Endothelial cell of umbilical vein (primary cell): Measurements from ENCODE around the gene HSD17B14.

Experiments
- POLR2A ChIP-seq: IDR thresholded peaks from 2 replicates; pipeline ENCODE4 v1.6.1; 2012; ENCODE audit warnings: low read depth, mild to moderate bottlenecking, control low read depth, low read length
- TF ChIP-seq, protein P1 (sequence below), 2 donors: IDR thresholded peaks; 1 replicate in 1 of 2; 2 replicates in 1 of 2; pipeline ENCODE4 v1.5.1; 2011; ENCODE audit warnings: low read length in 2 of 2, mild to moderate bottlenecking in 2 of 2, moderate library complexity in 2 of 2, control low read depth in 1 of 2, inconsistent platforms in 1 of 2, low read depth in 1 of 2; ENCODE audit not compliant: insufficient read depth in 1 of 2; ENCODE audit errors: extremely low read depth in 1 of 2

DNA sequence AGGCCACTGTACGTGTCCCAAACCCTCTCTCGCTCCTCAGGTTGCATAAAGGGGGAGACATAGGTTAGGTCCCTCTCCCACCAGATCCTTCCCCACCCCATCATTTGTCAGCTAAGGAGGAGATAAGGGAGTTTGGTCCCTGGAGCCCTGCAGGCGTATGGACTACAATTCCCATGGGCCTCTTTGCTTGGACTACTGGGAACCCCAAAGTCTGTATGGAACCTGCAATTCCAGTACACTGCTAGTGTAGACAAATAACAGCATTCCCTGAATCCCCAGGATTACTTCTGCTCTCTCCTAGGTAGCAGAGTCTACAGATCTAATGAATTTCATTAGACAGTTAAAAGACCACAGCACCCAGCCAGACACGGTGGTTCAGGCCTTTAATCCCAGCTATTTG is 16.0 kb upstream of the HSD17B14 start:
- TF ChIP-seq, protein P1, sequence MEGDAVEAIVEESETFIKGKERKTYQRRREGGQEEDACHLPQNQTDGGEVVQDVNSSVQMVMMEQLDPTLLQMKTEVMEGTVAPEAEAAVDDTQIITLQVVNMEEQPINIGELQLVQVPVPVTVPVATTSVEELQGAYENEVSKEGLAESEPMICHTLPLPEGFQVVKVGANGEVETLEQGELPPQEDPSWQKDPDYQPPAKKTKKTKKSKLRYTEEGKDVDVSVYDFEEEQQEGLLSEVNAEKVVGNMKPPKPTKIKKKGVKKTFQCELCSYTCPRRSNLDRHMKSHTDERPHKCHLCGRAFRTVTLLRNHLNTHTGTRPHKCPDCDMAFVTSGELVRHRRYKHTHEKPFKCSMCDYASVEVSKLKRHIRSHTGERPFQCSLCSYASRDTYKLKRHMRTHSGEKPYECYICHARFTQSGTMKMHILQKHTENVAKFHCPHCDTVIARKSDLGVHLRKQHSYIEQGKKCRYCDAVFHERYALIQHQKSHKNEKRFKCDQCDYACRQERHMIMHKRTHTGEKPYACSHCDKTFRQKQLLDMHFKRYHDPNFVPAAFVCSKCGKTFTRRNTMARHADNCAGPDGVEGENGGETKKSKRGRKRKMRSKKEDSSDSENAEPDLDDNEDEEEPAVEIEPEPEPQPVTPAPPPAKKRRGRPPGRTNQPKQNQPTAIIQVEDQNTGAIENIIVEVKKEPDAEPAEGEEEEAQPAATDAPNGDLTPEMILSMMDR (IDR thresholded peaks at IDR 0.05; ENCODE audit: extremely low read depth in 1 of 2, insufficient read depth in 1 of 2, low read depth in 1 of 2, low read length in 2 of 2) = no peak
- TF ChIP-seq POLR2A = no peak
